GM12878 (cell line): ENCODE measurements around the gene PKLR. TPM values are rescaled to one million over a fixed set of nuclear protein-coding genes. Genes with fewer than 3 reads are reported as not detected.
A peak's percentile ranks its signal among the peaks of the same experiment; 100 is the strongest.

ENCODE experiments used
- ATAC-seq: fragments of 200-7000 bp; cut with Tn5 transposase; 3 replicates; pipeline ENCODE4 v1.9.1; 2020; ENCODE audit warnings: mild to moderate bottlenecking, moderate library complexity
- Bru-seq: library from RNA; stranded (reverse); fragments of 400-500 nt; gene quantifications from one replicate; lab custom pipeline; 2021; lab: Mats Ljungman, UMichigan
- BruChase-seq, 2 experiments: library from RNA; stranded (reverse); fragments of 400-500 nt; gene quantifications; one replicate each; lab custom pipeline; 2021; lab: Mats Ljungman, UMichigan
- BruUV-seq: library from RNA; stranded (reverse); fragments of 400-500 nt; replicated peaks from 2 replicates; lab custom pipeline; 2021; lab: Mats Ljungman, UMichigan
- CTCF ChIA-PET: fragments of 300-600 bp; sonication (Branson Sonifier 250); formaldehyde crosslinking; extraction: SDS; loops from one replicate; lab custom pipeline; 2021; ENCODE audit warnings: inconsistent platforms; lab: Yijun Ruan, JAX
- POLR2A ChIA-PET: fragments of 350-600 bp; formaldehyde crosslinking; extraction: SDS; loops from one replicate; lab custom pipeline; 2021; ENCODE audit warnings: inconsistent platforms; lab: Charles Lee
- RAD21 ChIA-PET: fragments of 300-600 bp; sonication (Branson Sonifier 250); formaldehyde crosslinking; loops from one replicate; lab custom pipeline; 2023; ENCODE audit warnings: antibody characterized with exemption; ENCODE audit not compliant: unreplicated experiment; lab: Charles Lee
- SMC1A ChIA-PET: fragments of 300-600 bp; sonication (Branson Sonifier 250); formaldehyde crosslinking; loops from one replicate; lab custom pipeline; 2023; ENCODE audit not compliant: unreplicated experiment, uncharacterized antibody; lab: Charles Lee
- DNase-seq: peaks from one replicate; pipeline ENCODE4 v3.0.0-alpha.2; 2011; ENCODE audit warnings: low read depth, low spot score
- FAIRE-seq: peaks from 3 replicates; lab custom pipeline; 2011; peaks lifted over from hg19 to GRCh38; lab: Jason Lieb, UNC
- H2AFZ ChIP-seq: 2 replicates; pipeline ENCODE4 v1.6.0; 2011; ENCODE audit warnings: low read depth, low read length, control low read depth; ENCODE audit not compliant: control insufficient read depth
- H3K27ac ChIP-seq: 2 replicates; pipeline ENCODE4 v1.5.1; 2011; ENCODE audit warnings: control low read depth; ENCODE audit not compliant: control insufficient read depth, insufficient read depth
- H3K27me3 ChIP-seq, 2 experiments: replicated peaks in 1 of 2; 2 replicates each; pipeline versions ENCODE4 v1.6.0 to v1.6.1; 2011; ENCODE audit warnings: low read length in 1 of 2; ENCODE audit not compliant: control insufficient read depth in 2 of 2, insufficient read depth in 2 of 2
- H3K36me3 ChIP-seq, 2 experiments: 2 replicates each; pipeline ENCODE4 v1.5.1; 2011; ENCODE audit warnings: low read length in 1 of 2; ENCODE audit not compliant: control insufficient read depth in 2 of 2, insufficient read depth in 2 of 2
- H3K4me1 ChIP-seq: 2 replicates; pipeline ENCODE4 v1.6.1; 2011; ENCODE audit warnings: mild to moderate bottlenecking, low read length, moderate library complexity, mixed read lengths; ENCODE audit not compliant: control insufficient read depth, insufficient read depth
- H3K4me2 ChIP-seq: 2 replicates; pipeline ENCODE4 v1.6.0; 2011; ENCODE audit warnings: control low read depth; ENCODE audit not compliant: control insufficient read depth, insufficient read depth
- H3K4me3 ChIP-seq: fragments of 200-600 bp; sonication (generic); 2 replicates; pipeline ENCODE4 v1.5.1; 2016
- H3K79me2 ChIP-seq: 2 replicates; pipeline ENCODE4 v1.6.0; 2011; ENCODE audit warnings: low read length; ENCODE audit not compliant: control insufficient read depth, insufficient read depth
- H3K9ac ChIP-seq: 2 replicates; pipeline ENCODE4 v1.8.0; 2011; ENCODE audit warnings: low read length, control low read depth, mixed read lengths; ENCODE audit not compliant: control insufficient read depth, insufficient read depth
- H3K9me3 ChIP-seq: replicated peaks from 3 replicates; pipeline ENCODE4 v1.5.1; 2011; ENCODE audit warnings: mild to moderate bottlenecking, low read length; ENCODE audit not compliant: control insufficient read depth, insufficient read depth
- H4K20me1 ChIP-seq: 2 replicates; pipeline ENCODE4 v1.6.0; 2011; ENCODE audit not compliant: control insufficient read depth, insufficient read depth
- BMI1 ChIP-seq: fragments of 450-650 bp; IDR thresholded peaks from 2 replicates; pipeline ENCODE4 v1.6.1; 2016; ENCODE audit warnings: mild to moderate bottlenecking, moderate library complexity, borderline replicate concordance
- CEBPB ChIP-seq, 2 experiments: fragments of 150-350 bp in 1 of 2; IDR thresholded peaks; 2 replicates each; pipeline ENCODE4 v1.6.1; 2012 to 2014; ENCODE audit warnings: low read depth in 2 of 2, low read length in 2 of 2, borderline replicate concordance in 1 of 2, inconsistent platforms in 1 of 2
- CUX1 ChIP-seq: IDR thresholded peaks from 2 replicates; pipeline ENCODE4 v1.6.1; 2012; ENCODE audit warnings: improper control_type of control experiment, low read depth, low read length; ENCODE audit not compliant: insufficient replicate concordance
- MTA3 ChIP-seq: IDR thresholded peaks from 2 replicates; pipeline ENCODE4 v1.6.1; 2012; ENCODE audit warnings: low read length, inconsistent platforms, borderline replicate concordance
- NFXL1 ChIP-seq: fragments of 450-650 bp; IDR thresholded peaks from 2 replicates; pipeline ENCODE4 v1.6.1; 2017; ENCODE audit warnings: antibody characterized with exemption, mild to moderate bottlenecking, borderline replicate concordance
- NFYA ChIP-seq: IDR thresholded peaks from 2 replicates; pipeline ENCODE4 v1.6.1; 2011; ENCODE audit warnings: low read depth, mild to moderate bottlenecking, low read length, improper control_type of control experiment, borderline replicate concordance
- NR2F1 ChIP-seq: fragments of 450-650 bp; conservative IDR thresholded peaks from 2 replicates; pipeline ENCODE4 v1.6.1; 2017; ENCODE audit warnings: mild to moderate bottlenecking
- PAX8 ChIP-seq: fragments of 450-650 bp; IDR thresholded peaks from 2 replicates; pipeline ENCODE4 v1.6.1; 2017; ENCODE audit warnings: mild to moderate bottlenecking, moderate library complexity
- POU2F2 ChIP-seq: IDR thresholded peaks from 3 replicates; pipeline ENCODE4 v1.6.1; 2011; ENCODE audit warnings: low read depth, mild to moderate bottlenecking, low read length, borderline replicate concordance
- SIX5 ChIP-seq: IDR thresholded peaks from 2 replicates; pipeline ENCODE4 v1.6.1; 2011; ENCODE audit warnings: mild to moderate bottlenecking, low read depth, low read length, moderate library complexity; ENCODE audit not compliant: severe bottlenecking
- TAF1 ChIP-seq: IDR thresholded peaks from 2 replicates; pipeline ENCODE4 v1.6.1; 2011; ENCODE audit warnings: mild to moderate bottlenecking, low read depth, low read length, borderline replicate concordance
- ZNF384 ChIP-seq: IDR thresholded peaks from 2 replicates; pipeline ENCODE4 v1.6.1; 2012; ENCODE audit warnings: low read depth, mild to moderate bottlenecking, low read length, improper control_type of control experiment, borderline replicate concordance
- WGBS: methylation state at CpG from one replicate; pipeline ENCODE4 v1.1.6; 2016; ENCODE audit warnings: low lambda C conversion rate; ENCODE audit not compliant: insufficient replicate concordance, insufficient coverage; ENCODE audit errors: missing lambda C conversion rate; 5-methylcytosine and 5-hydroxymethylcytosine counted together
- in situ Hi-C: fragments of 300-500 bp; cut with MboI; formaldehyde crosslinking; loops from 9 replicates; pipeline ENCODE4 v1.14.3; 2018; ENCODE audit warnings: mixed read lengths
- intact Hi-C: fragments of 100-400 bp; cut with micrococcal nuclease; formaldehyde crosslinking; loops from one replicate; pipeline ENCODE4 v1.14.2; 2022; ENCODE audit not compliant: unreplicated experiment
- long read RNA-seq, 2 experiments: library from polyadenylated mRNA; unstranded; transcript quantifications; one replicate each; pipeline ENCODE4 v2.0.0, GENCODE V29; 2019 to 2020
- polyA minus RNA-seq, 3 experiments: library from RNA; depleted of rRNA, polyadenylated mRNA; stranded (reverse); fragments of >200 nt; gene quantifications; 2 replicates each; pipeline ENCODE4 v1.2.3, GENCODE V29; 2011
- polyA plus RNA-seq, 11 experiments: library from polyadenylated mRNA; depleted of rRNA in 4 of 11; unstranded in 6 of 11; stranded (reverse) in 5 of 11; fragments of >200 nt; fragmentation: Nextera tagmentation in 4 of 11; fragmentation: Illumina TruSeq in 1 of 11; extraction: Ambion mirVana in 4 of 11; extraction: Trizol in 1 of 11; gene quantifications; 1 replicate in 1 of 11; 2 replicates in 10 of 11; pipeline versions ENCODE4 v1.2.1 to v1.2.3, GENCODE V29; 2011 to 2016; ENCODE audit warnings: inconsistent platforms in 2 of 11, missing spikeins in 2 of 11, low read depth in 1 of 11
- total RNA-seq, 4 experiments: library from RNA; depleted of rRNA in 3 of 4; stranded (reverse); fragments of >200 nt in 3 of 4; fragmentation: Illumina TruSeq in 1 of 4; extraction: Trizol in 1 of 4; gene quantifications; 2 replicates each; pipeline versions ENCODE4 v1.2.1 to v1.2.3, GENCODE V29; 2013 to 2021
- TF ChIP-seq, protein P1 (sequence below): IDR thresholded peaks from 2 replicates; pipeline ENCODE4 v1.6.1; 2011; ENCODE audit warnings: low read depth, low read length, improper control_type of control experiment, borderline replicate concordance

Gene PKLR
- total RNA-seq (2013; cell fraction: nucleolus; rRNA removed) = not detected in 2 replicates
- total RNA-seq (2014; rRNA removed) (not detected in 2 replicates), total RNA-seq (2014; rRNA removed; fragmentation: Illumina TruSeq; extraction: Trizol) (not detected in 2 replicates), total RNA-seq (2021) (0.08 and 0.13 TPM in 2 replicates), polyA plus RNA-seq (2011; rRNA removed) (not detected in 2 replicates), polyA plus RNA-seq (2014; fragmentation: Illumina TruSeq; extraction: Trizol) (0.04 and 0.08 TPM in 2 replicates), polyA plus RNA-seq (2014; fragmentation: Nextera tagmentation; extraction: Ambion mirVana) (under 1 TPM in 1 of 2 experiments, not detected in 1; 0.15 TPM), polyA plus RNA-seq (2014; rRNA removed) (not detected in 2 replicates), polyA plus RNA-seq (2016; fragmentation: Nextera tagmentation; extraction: Ambion mirVana) (not detected), polyA minus RNA-seq (2011; rRNA and poly(A)+ RNA removed) (not detected in 2 replicates), Bru-seq, nascent RNA (percentile 7 among the genes with signal in this experiment), BruChase-seq, experiment 1, labeled RNA remaining after a 6-hour chase (percentile 19 among the genes with signal in this experiment), BruChase-seq, experiment 2, labeled RNA remaining after a 2-hour chase (percentile 18 among the genes with signal in this experiment)
- not detected for polyA plus RNA-seq (2011; ENCODE audit: low read depth)
- polyA plus RNA-seq (2011; cell fraction: cytosol; rRNA removed) = 0.02 TPM in 1 of 2 replicates, not detected in the other
- 0.04 and 0.13 TPM in 2 replicates for polyA plus RNA-seq (2011; cell fraction: nucleus; rRNA removed)
- polyA plus RNA-seq (2012) = 0.03 TPM in 1 of 2 replicates, not detected in the other
- not detected in 2 replicates for polyA minus RNA-seq (2011; cell fraction: cytosol; rRNA and poly(A)+ RNA removed)
- polyA minus RNA-seq (2011; cell fraction: nucleus; rRNA and poly(A)+ RNA removed) = not detected in 2 replicates
- long read RNA-seq, experiment 1 = 0 reads
- long read RNA-seq, experiment 2 = 0 reads

- CTCF ChIA-PET = interaction anchor here (2.3 kb wide), 1 partner anchor 51 kb away, joined by 9 read pairs; no protein-coding TSS in a partner anchor
Observed at GRCh38 chr1:155301342-155301841, at the start of gene PKLR. TSS of gene PKLR (minus strand) at chr1:155301438. CDS start at chr1:155301395, 43 bp downstream.

More at GRCh38 chr1:155301342-155301841, at the start of gene PKLR:
- no peaks in the 10 kb centered on the region for H3K36me3 ChIP-seq
- no peaks in the 10 kb centered on the region for H3K79me2 ChIP-seq
- ATAC-seq = no peak
- no peak within 1 kb of the TSS for H3K4me3 ChIP-seq
- no peak within 1 kb of the TSS for H3K27ac ChIP-seq
- H3K4me2 ChIP-seq = no peak within 1 kb of the TSS
- no TSS peak for BruUV-seq
- DNase-seq = no peak
- peaks cover 3% of the 10 kb centered on the region; the same call in 1 of the 2 replicates for H3K4me1 ChIP-seq
- no peaks in the 10 kb centered on the region for H4K20me1 ChIP-seq
- RAD21 ChIA-PET = interaction anchor here (0.8 kb wide), 1 partner anchor 50 kb away, joined by 3 read pairs; no protein-coding TSS in a partner anchor
- intact Hi-C loops = no loop called here
- H3K9ac ChIP-seq = no peak within 1 kb of the TSS
- no peaks in the 10 kb centered on the region for H3K9me3 ChIP-seq
- in situ Hi-C loops = no loop called here
- no peaks in the 10 kb centered on the region for H3K27me3 ChIP-seq
- H2AFZ ChIP-seq = no peak within 1 kb of the TSS
- TF ChIP-seq SIX5 (no peak), BMI1 (no peak), POU2F2 (no peak), CEBPB (IDR thresholded peaks at IDR 0.05; ENCODE audit: borderline replicate concordance in 1 of 2, low read depth in 2 of 2, low read length in 2 of 2) (no peak), TAF1 (no peak), NFXL1 (no peak), NFYA (no peak), MTA3 (no peak), CUX1 (no peak), ZNF384 (no peak), PAX8 (no peak), NR2F1 (no peak)
- TF ChIP-seq, protein P1, sequence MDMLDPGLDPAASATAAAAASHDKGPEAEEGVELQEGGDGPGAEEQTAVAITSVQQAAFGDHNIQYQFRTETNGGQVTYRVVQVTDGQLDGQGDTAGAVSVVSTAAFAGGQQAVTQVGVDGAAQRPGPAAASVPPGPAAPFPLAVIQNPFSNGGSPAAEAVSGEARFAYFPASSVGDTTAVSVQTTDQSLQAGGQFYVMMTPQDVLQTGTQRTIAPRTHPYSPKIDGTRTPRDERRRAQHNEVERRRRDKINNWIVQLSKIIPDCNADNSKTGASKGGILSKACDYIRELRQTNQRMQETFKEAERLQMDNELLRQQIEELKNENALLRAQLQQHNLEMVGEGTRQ = no peak
- TF ChIP-seq, all 136 proteins: peak for 0
- ChIA-PET POLR2A (interaction anchor here (0.6 kb wide), 1 partner anchor 300 kb away, joined by 3 read pairs; no protein-coding TSS in a partner anchor), SMC1A (interaction anchor here (0.7 to 1.4 kb wide), 2 partner anchors 21 to 240 kb away, joined by 3 read pairs; no protein-coding TSS in a partner anchor)
- WGBS = 50% methylated on average over 5 of the region's 5 CpGs
- FAIRE-seq = no peak
